ENCODE data around the gene IL27RA. TPM values are rescaled to one million over a fixed set of nuclear protein-coding genes. Genes with fewer than 3 reads are reported as not detected.

The IL27RA gene
- total and polyA plus RNA-seq, 4 donors, result 1.0 to 2.8 (median 1.6) TPM

DNA sequence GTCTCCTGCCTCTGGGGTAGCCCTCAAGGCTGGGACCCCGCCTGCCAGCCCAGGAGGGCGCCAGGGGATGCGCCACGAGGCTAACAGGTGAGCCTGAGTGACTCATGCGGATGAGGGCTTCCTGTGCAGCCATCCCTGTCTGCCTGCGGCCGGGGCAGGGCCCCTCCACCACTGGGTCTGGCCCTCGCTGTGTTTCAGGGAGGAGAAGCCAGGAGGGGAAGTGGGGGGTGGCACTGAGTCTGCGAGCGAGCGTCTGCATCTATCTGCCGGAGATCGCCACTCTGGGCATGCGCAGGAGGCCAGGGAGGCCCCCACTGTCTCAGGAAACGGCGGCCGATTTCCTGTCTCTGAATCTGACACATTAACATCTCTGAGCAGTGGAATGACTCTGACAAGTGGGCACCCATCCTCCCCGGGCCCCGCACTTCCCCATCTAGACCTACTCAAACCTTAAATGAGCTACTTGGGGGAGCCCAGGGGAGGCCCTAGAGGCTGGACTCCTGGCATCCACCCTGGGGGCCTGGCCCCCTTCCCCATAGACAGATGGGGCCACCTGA, 45.1 kb upstream of the IL27RA start:
- H3K4me1 ChIP-seq (ENCODE audit: control insufficient read depth in 4 of 4, insufficient read depth in 4 of 4, low read length in 3 of 4), result peaks cover 0 to 10% (median 3%) of the 10 kb centered on the region in 4 donors
- no peaks in the 10 kb centered on the region for H3K27me3 ChIP-seq (ENCODE audit: control insufficient read depth in 4 of 4, insufficient read depth in 4 of 4, low read length in 3 of 4)
- peak overlapping the region in 1 of 2 donors; percentile 42 for H3K9ac ChIP-seq (ENCODE audit: low read depth in 1 of 2, low read length in 2 of 2)
- DNase-seq (ENCODE audit: low spot score), result peak; percentile 69
- H3K9me3 ChIP-seq (ENCODE audit: control insufficient read depth in 4 of 4, low read length in 3 of 4), result no peaks in the 10 kb centered on the region
- TF ChIP-seq RAD21 (IDR thresholded peaks at IDR 0.05) (peak in 1 of 2 donors; percentile 15), RXRA (IDR thresholded peaks at IDR 0.05) (no peak)
- peak overlapping the region; percentile 62 to 64 for H3K27ac ChIP-seq (ENCODE audit: low read depth in 1 of 2, low read length in 2 of 2)
- H3K36me3 ChIP-seq (ENCODE audit: control insufficient read depth in 4 of 4, insufficient read depth in 3 of 4, low read depth in 1 of 4, low read length in 3 of 4), result peaks cover 0 to 23% (median 4%) of the 10 kb centered on the region in 4 donors
- WGBS, result 64% methylated on average over 19 of the region's 19 CpGs
- no peak overlapping the region for H3K4me3 ChIP-seq (ENCODE audit: low read depth in 1 of 3, low read length in 3 of 3)

DNA sequence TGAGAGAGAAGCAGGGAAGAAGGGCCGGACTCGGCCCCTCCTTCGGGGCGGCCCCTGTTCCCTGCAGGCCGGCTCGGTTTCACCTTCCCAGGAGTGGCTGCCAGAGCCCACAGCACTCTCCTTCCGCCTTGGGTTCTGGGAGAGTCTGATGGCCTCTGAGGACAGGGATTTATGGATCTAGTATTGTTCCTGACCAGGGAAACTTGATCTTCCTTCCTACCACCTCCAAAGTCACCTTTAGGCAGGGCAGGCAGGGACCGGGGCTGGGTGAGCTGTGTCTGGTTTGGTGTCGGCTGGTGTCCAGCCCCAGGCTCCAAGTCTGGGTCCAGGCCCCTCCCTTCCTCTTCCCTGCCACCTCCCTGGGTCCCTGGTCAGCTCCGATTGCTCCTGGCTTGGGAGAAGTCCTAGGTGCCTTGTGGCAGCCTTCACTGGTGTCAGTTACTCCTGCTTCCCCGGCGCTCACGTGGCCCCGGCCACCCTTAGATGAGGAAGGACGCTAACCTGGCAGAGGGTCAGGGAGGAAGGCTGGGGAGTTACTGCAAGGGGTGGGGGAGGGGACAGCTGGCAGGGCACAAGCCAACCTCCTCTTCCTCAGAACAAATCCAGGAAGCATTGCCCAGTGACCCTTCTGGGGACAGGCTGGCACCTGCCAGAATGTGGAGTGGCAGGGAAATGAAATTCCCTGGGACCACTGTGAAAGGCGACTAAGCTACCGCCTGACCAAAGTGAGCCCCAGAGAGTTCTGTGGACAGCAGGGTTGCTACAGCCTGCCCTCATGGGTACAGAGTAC, 44.3 kb upstream of the IL27RA start:
- H3K27me3 ChIP-seq (ENCODE audit: control insufficient read depth in 4 of 4, insufficient read depth in 4 of 4, low read length in 3 of 4), result no peaks in the 10 kb centered on the region
- H3K36me3 ChIP-seq (ENCODE audit: control insufficient read depth in 4 of 4, insufficient read depth in 3 of 4, low read depth in 1 of 4, low read length in 3 of 4), result peaks cover 0 to 23% (median 1%) of the 10 kb centered on the region in 4 donors
- no peak overlapping the region for H3K4me3 ChIP-seq (ENCODE audit: low read depth in 1 of 3, low read length in 3 of 3)
- 71% methylated on average over 17 of the region's 17 CpGs for WGBS
- H3K9me3 ChIP-seq (ENCODE audit: control insufficient read depth in 4 of 4, low read length in 3 of 4), result no peaks in the 10 kb centered on the region
- TF ChIP-seq EGR1 (IDR thresholded peaks at IDR 0.05; ENCODE audit: low read depth in 2 of 2) (no peak), RXRA (IDR thresholded peaks at IDR 0.05) (no peak), HNF4A (conservative IDR thresholded peaks at IDR 0.05) (no peak), SP1 (IDR thresholded peaks at IDR 0.05) (no peak), FOXA2 (IDR thresholded peaks at IDR 0.05) (no peak), FOXA1 (IDR thresholded peaks at IDR 0.05) (no peak)
- TF ChIP-seq, protein P1, sequence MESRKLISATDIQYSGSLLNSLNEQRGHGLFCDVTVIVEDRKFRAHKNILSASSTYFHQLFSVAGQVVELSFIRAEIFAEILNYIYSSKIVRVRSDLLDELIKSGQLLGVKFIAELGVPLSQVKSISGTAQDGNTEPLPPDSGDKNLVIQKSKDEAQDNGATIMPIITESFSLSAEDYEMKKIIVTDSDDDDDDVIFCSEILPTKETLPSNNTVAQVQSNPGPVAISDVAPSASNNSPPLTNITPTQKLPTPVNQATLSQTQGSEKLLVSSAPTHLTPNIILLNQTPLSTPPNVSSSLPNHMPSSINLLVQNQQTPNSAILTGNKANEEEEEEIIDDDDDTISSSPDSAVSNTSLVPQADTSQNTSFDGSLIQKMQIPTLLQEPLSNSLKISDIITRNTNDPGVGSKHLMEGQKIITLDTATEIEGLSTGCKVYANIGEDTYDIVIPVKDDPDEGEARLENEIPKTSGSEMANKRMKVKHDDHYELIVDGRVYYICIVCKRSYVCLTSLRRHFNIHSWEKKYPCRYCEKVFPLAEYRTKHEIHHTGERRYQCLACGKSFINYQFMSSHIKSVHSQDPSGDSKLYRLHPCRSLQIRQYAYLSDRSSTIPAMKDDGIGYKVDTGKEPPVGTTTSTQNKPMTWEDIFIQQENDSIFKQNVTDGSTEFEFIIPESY (IDR thresholded peaks at IDR 0.05), result no peak
- H3K9ac ChIP-seq (ENCODE audit: low read depth in 1 of 2, low read length in 2 of 2), result peak overlapping the region in 1 of 2 donors; percentile 42
- peaks cover 0 to 10% (median 3%) of the 10 kb centered on the region in 4 donors for H3K4me1 ChIP-seq (ENCODE audit: control insufficient read depth in 4 of 4, insufficient read depth in 4 of 4, low read length in 3 of 4)
- peak overlapping the region; percentile 62 to 64 for H3K27ac ChIP-seq (ENCODE audit: low read depth in 1 of 2, low read length in 2 of 2)
- DNase-seq (ENCODE audit: low spot score), result no peak

DNA sequence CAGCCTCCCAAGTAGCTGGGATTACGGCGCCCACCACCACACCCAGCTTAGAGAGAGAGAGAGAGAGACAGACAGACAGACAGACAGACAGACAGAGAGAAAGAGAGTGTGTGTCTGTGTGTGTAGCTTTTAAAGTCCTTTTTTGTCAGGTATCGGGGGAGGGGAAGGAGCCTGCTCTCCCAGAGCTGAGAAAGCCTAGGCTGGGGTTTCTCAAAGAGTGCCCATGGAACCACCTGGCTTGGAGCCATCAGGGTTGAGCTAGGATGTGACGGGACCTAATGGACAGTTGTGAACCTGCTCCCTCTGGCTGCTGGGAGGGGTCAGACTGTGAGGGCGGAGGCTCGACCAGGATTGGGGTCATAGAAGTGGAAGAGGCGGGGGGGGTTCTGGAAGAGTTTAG, 42.1 kb upstream of the IL27RA start:
- Histone ChIP-seq H3K4me3 (ENCODE audit: low read depth in 1 of 3, low read length in 3 of 3) (no peak overlapping the region), H3K9me3 (ENCODE audit: control insufficient read depth in 4 of 4, low read length in 3 of 4) (no peaks in the 10 kb centered on the region), H3K27ac (ENCODE audit: low read depth in 1 of 2, low read length in 2 of 2) (no peak overlapping the region), H3K4me1 (ENCODE audit: control insufficient read depth in 4 of 4, insufficient read depth in 4 of 4, low read length in 3 of 4) (peaks cover 0 to 10% (median 3%) of the 10 kb centered on the region in 4 donors), H3K36me3 (ENCODE audit: control insufficient read depth in 4 of 4, insufficient read depth in 3 of 4, low read depth in 1 of 4, low read length in 3 of 4) (peaks cover 0 to 24% (median 5%) of the 10 kb centered on the region in 4 donors), H3K9ac (ENCODE audit: low read depth in 1 of 2, low read length in 2 of 2) (no peak overlapping the region), H3K27me3 (ENCODE audit: control insufficient read depth in 4 of 4, insufficient read depth in 4 of 4, low read length in 3 of 4) (no peaks in the 10 kb centered on the region)
- 91% methylated on average over 7 of the region's 7 CpGs for WGBS
- TF ChIP-seq TAF1 (conservative IDR thresholded peaks at IDR 0.05) (no peak), SP1 (IDR thresholded peaks at IDR 0.05) (no peak), JUND (IDR thresholded peaks at IDR 0.05) (no peak), FOXA2 (IDR thresholded peaks at IDR 0.05) (no peak), NR2F2 (IDR thresholded peaks at IDR 0.05) (no peak), RAD21 (IDR thresholded peaks at IDR 0.05) (no peak), EGR1 (IDR thresholded peaks at IDR 0.05; ENCODE audit: low read depth in 2 of 2) (no peak), YY1 (IDR thresholded peaks at IDR 0.05) (no peak), RXRA (IDR thresholded peaks at IDR 0.05) (no peak), HNF4A (conservative IDR thresholded peaks at IDR 0.05) (no peak), HNF4G (IDR thresholded peaks at IDR 0.05) (no peak)
- TF ChIP-seq, protein P1 (IDR thresholded peaks at IDR 0.05), result no peak
- TF ChIP-seq, protein P2, sequence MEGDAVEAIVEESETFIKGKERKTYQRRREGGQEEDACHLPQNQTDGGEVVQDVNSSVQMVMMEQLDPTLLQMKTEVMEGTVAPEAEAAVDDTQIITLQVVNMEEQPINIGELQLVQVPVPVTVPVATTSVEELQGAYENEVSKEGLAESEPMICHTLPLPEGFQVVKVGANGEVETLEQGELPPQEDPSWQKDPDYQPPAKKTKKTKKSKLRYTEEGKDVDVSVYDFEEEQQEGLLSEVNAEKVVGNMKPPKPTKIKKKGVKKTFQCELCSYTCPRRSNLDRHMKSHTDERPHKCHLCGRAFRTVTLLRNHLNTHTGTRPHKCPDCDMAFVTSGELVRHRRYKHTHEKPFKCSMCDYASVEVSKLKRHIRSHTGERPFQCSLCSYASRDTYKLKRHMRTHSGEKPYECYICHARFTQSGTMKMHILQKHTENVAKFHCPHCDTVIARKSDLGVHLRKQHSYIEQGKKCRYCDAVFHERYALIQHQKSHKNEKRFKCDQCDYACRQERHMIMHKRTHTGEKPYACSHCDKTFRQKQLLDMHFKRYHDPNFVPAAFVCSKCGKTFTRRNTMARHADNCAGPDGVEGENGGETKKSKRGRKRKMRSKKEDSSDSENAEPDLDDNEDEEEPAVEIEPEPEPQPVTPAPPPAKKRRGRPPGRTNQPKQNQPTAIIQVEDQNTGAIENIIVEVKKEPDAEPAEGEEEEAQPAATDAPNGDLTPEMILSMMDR (IDR thresholded peaks at IDR 0.05; ENCODE audit: low read depth, low read length, missing input control), result no peak
- TF ChIP-seq, protein P3, sequence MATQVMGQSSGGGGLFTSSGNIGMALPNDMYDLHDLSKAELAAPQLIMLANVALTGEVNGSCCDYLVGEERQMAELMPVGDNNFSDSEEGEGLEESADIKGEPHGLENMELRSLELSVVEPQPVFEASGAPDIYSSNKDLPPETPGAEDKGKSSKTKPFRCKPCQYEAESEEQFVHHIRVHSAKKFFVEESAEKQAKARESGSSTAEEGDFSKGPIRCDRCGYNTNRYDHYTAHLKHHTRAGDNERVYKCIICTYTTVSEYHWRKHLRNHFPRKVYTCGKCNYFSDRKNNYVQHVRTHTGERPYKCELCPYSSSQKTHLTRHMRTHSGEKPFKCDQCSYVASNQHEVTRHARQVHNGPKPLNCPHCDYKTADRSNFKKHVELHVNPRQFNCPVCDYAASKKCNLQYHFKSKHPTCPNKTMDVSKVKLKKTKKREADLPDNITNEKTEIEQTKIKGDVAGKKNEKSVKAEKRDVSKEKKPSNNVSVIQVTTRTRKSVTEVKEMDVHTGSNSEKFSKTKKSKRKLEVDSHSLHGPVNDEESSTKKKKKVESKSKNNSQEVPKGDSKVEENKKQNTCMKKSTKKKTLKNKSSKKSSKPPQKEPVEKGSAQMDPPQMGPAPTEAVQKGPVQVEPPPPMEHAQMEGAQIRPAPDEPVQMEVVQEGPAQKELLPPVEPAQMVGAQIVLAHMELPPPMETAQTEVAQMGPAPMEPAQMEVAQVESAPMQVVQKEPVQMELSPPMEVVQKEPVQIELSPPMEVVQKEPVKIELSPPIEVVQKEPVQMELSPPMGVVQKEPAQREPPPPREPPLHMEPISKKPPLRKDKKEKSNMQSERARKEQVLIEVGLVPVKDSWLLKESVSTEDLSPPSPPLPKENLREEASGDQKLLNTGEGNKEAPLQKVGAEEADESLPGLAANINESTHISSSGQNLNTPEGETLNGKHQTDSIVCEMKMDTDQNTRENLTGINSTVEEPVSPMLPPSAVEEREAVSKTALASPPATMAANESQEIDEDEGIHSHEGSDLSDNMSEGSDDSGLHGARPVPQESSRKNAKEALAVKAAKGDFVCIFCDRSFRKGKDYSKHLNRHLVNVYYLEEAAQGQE (IDR thresholded peaks at IDR 0.05), result no peak
- TF ChIP-seq, protein P4, sequence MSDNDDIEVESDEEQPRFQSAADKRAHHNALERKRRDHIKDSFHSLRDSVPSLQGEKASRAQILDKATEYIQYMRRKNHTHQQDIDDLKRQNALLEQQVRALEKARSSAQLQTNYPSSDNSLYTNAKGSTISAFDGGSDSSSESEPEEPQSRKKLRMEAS (IDR thresholded peaks at IDR 0.05), result no peak
- DNase-seq (ENCODE audit: low spot score), result no peak

Data from liver (tissue), 9 donors.